WTC11 (cell line): Measurements from ENCODE around the gene SEPTIN10.
"Not testable (repeated sequence)": the region's sequence is repeated elsewhere in the genome, so short reads cannot be mapped to it uniquely, and the experiment has no call there.

Source experiments
- CREM ChIP-seq: sonication (generic); formaldehyde crosslinking; IDR thresholded peaks from 2 replicates; pipeline ENCODE4 v1.8.1; 2022; ENCODE audit warnings: mild to moderate bottlenecking, missing genetic modification reagents, moderate library complexity
- ESRRA ChIP-seq: sonication (generic); formaldehyde crosslinking; IDR thresholded peaks from 2 replicates; pipeline ENCODE4 v1.8.1; 2022; ENCODE audit warnings: mild to moderate bottlenecking, missing genetic modification reagents, borderline replicate concordance
- ZNF121 ChIP-seq: sonication (generic); formaldehyde crosslinking; IDR thresholded peaks from 2 replicates; pipeline ENCODE4 v1.8.0; 2023; ENCODE audit warnings: missing genetic modification reagents
- ZNF423 ChIP-seq: fragments of 250-450 bp; sonication (Bioruptor Pico); IDR thresholded peaks from 2 replicates; pipeline ENCODE4 v2.1.2; 2022; ENCODE audit warnings: mild to moderate bottlenecking, moderate library complexity
- TF ChIP-seq, protein P1 (sequence below): fragments of 200-600 bp; IDR thresholded peaks from 2 replicates; pipeline ENCODE4 v1.8.0; 2022; ENCODE audit warnings: antibody characterized with exemption

DNA sequence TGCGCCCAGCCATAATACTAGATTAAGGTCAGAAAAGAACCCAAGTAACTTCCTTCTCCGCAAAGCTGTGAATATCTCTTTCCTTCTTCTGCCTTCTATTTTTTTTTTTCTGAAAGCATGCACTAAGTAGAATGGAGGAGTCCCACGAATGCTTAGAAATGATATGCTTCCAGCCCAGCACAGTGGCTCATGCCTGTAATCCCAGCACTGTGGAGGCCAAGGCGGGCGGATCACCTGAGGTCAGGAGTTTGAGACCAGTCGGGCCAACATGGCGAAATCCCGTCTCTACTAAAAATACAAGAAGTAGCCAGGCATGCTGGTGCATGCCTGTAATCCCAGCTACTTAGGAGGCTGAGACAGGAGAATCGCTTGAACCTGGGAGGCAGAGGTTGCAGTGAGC, 26.2 kb upstream of the SEPTIN10 start:
- TF ChIP-seq ZNF121, ESRRA, ZNF423, CREM (CRISPR knock-in tag): not testable (repeated sequence)
- TF ChIP-seq, protein P1, sequence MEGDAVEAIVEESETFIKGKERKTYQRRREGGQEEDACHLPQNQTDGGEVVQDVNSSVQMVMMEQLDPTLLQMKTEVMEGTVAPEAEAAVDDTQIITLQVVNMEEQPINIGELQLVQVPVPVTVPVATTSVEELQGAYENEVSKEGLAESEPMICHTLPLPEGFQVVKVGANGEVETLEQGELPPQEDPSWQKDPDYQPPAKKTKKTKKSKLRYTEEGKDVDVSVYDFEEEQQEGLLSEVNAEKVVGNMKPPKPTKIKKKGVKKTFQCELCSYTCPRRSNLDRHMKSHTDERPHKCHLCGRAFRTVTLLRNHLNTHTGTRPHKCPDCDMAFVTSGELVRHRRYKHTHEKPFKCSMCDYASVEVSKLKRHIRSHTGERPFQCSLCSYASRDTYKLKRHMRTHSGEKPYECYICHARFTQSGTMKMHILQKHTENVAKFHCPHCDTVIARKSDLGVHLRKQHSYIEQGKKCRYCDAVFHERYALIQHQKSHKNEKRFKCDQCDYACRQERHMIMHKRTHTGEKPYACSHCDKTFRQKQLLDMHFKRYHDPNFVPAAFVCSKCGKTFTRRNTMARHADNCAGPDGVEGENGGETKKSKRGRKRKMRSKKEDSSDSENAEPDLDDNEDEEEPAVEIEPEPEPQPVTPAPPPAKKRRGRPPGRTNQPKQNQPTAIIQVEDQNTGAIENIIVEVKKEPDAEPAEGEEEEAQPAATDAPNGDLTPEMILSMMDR = not testable (repeated sequence)
